K562 (cell line): ENCODE results near the gene CSE1L. TPM values are rescaled to one million over a fixed set of nuclear protein-coding genes. Genes with fewer than 3 reads are reported as not detected.
A peak's percentile ranks its signal among the peaks of the same experiment; 100 is the strongest.

ENCODE experiments used
- COPS2 ChIP-seq: fragments of 450-650 bp; conservative IDR thresholded peaks from 2 replicates; pipeline ENCODE4 v1.6.1; 2016; ENCODE audit warnings: mild to moderate bottlenecking, moderate library complexity
- CREBBP ChIP-seq: IDR thresholded peaks from one replicate; pipeline ENCODE4 v1.6.1; 2012; ENCODE audit warnings: low read depth, mild to moderate bottlenecking, control low read depth, inconsistent platforms, low read length
- HDAC3 ChIP-seq: fragments of 450-650 bp; IDR thresholded peaks from 2 replicates; pipeline ENCODE4 v1.6.1; 2018; ENCODE audit warnings: borderline replicate concordance, mild to moderate bottlenecking, moderate library complexity; ENCODE audit not compliant: partially characterized antibody
- KAT7 ChIP-seq: sonication (generic); formaldehyde crosslinking; IDR thresholded peaks from 2 replicates; pipeline ENCODE4 v1.8.0; 2022; ENCODE audit warnings: missing genetic modification reagents, mild to moderate bottlenecking, borderline replicate concordance
- NR2F6 ChIP-seq: fragments of 450-650 bp; formaldehyde crosslinking; IDR thresholded peaks from 2 replicates; pipeline ENCODE4 v1.4.0; 2020; ENCODE audit warnings: mild to moderate bottlenecking
- NR3C1 ChIP-seq: sonication (generic); formaldehyde crosslinking; IDR thresholded peaks from 2 replicates; pipeline ENCODE4 v1.8.1; 2022; ENCODE audit warnings: missing genetic modification reagents
- POLR3G ChIP-seq: IDR thresholded peaks from 2 replicates; pipeline ENCODE4 v1.6.1; 2011; ENCODE audit not compliant: insufficient read length, insufficient replicate concordance; ENCODE audit errors: extremely low read depth
- RBM34 ChIP-seq: fragments of 200-400 bp; formaldehyde crosslinking; IDR thresholded peaks from 2 replicates; pipeline ENCODE4 v1.6.1; 2018; ENCODE audit warnings: low read length, borderline replicate concordance; ENCODE audit not compliant: insufficient read depth
- SAFB ChIP-seq: fragments of 200-400 bp; formaldehyde crosslinking; IDR thresholded peaks from 2 replicates; pipeline ENCODE4 v1.6.1; 2017; ENCODE audit warnings: low read depth, low read length, borderline replicate concordance
- SRSF3 ChIP-seq: fragments of 200-400 bp; formaldehyde crosslinking; IDR thresholded peaks from 2 replicates; pipeline ENCODE4 v1.6.1; 2016; ENCODE audit warnings: mild to moderate bottlenecking, low read length, moderate library complexity; ENCODE audit not compliant: insufficient read depth
- YBX1 ChIP-seq: fragments of 450-650 bp; IDR thresholded peaks from 2 replicates; pipeline ENCODE4 v1.7.1; 2016; ENCODE audit warnings: mild to moderate bottlenecking
- ZNF311 ChIP-seq: fragments of 250-450 bp; sonication (Bioruptor Pico); IDR thresholded peaks from 2 replicates; pipeline ENCODE4 v1.4.0; 2020; ENCODE audit warnings: mild to moderate bottlenecking, moderate library complexity
- ZNF57 ChIP-seq: fragments of 450-650 bp; formaldehyde crosslinking; IDR thresholded peaks from 2 replicates; pipeline ENCODE4 v1.4.0; 2020; ENCODE audit warnings: mild to moderate bottlenecking, moderate library complexity
- ZNF655 ChIP-seq: fragments of 250-450 bp; sonication (Bioruptor Pico); IDR thresholded peaks from 2 replicates; pipeline ENCODE4 v1.5.0; 2021
- polyA plus RNA-seq, 8 experiments: library from polyadenylated mRNA; depleted of rRNA in 4 of 8; stranded (reverse) in 5 of 8; unstranded in 3 of 8; fragments of >200 nt; fragmentation: Nextera tagmentation in 2 of 8; fragmentation: Illumina TruSeq in 1 of 8; extraction: Ambion mirVana in 2 of 8; extraction: Trizol in 1 of 8; gene quantifications; 2 replicates each; pipeline versions ENCODE4 v1.2.1 to v1.2.3, GENCODE V29; 2011 to 2014; ENCODE audit warnings: inconsistent platforms in 1 of 8, missing spikeins in 1 of 8
- total RNA-seq, 7 experiments: library from RNA; depleted of rRNA in 6 of 7; stranded (reverse); fragments of >200 nt in 6 of 7; fragmentation: Illumina TruSeq in 2 of 7; extraction: Trizol in 2 of 7; gene quantifications; 2 replicates each; pipeline versions ENCODE4 v1.2.1 to v1.2.3, GENCODE V29; 2011 to 2021; ENCODE audit warnings: low replicate concordance in 1 of 7
- TF ChIP-seq, protein P1 (sequence below): IDR thresholded peaks from 2 replicates; pipeline ENCODE4 v1.6.1; 2016; ENCODE audit warnings: missing genetic modification characterization, missing compliant biosample characterization
- TF ChIP-seq, protein P2 (sequence below), 2 experiments: fragments of 150-350 bp in 1 of 2; IDR thresholded peaks; 2 replicates each; pipeline ENCODE4 v1.6.1; 2012 to 2016; ENCODE audit warnings: low read depth in 2 of 2, low read length in 2 of 2, mild to moderate bottlenecking in 1 of 2, moderate library complexity in 1 of 2
- TF ChIP-seq, protein P3 (sequence below): fragments of 250-450 bp; sonication (Bioruptor Pico); IDR thresholded peaks from 2 replicates; pipeline ENCODE4 v1.4.0; 2020; ENCODE audit warnings: mild to moderate bottlenecking, moderate library complexity

The CSE1L gene
- total and polyA plus RNA-seq, 9 of the 15 experiments (the other 6 are each of a cell fraction or from before 2014, with no cell fraction given): 138 to 280 (median 209) TPM

DNA sequence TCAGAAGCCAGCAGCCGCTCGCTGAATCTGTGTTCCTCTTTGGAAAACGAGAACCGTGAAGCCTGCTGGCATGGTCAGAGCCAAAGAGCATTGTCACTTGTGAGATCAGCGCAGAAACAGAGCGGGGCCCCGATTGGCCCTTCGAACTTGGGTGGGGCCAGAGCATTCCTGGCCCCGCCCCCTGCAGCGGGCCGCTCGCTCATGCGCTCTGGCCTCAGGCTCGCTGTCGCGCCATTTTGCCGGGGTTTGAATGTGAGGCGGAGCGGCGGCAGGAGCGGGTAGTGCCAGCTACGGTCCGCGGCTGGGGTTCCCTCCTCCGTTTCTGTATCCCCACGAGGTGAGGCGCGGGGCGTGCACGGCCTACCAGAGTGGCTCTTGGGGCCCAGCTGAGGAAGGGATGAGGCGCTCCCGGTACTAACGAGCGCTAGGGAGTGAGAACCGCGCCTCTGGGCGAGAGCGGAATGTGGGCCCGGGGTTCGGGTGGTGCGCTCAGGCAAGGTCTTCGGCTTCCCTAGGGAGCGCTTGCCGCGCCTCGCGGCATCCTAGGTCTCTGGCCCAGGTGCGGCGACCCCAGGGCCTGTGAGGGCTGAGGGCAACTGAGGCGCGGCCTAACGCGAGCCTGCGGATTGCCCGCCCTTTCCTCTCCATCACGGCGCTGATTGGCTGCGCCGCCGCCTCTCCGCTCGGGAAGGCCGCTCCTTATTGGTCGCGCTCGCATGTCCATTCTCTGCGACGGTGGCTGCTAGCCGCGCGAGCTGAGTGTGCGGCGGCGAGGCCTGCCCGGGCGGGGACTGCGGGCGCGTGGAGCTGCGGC is at the start of gene CSE1L (continued):
- TF ChIP-seq, protein P1, sequence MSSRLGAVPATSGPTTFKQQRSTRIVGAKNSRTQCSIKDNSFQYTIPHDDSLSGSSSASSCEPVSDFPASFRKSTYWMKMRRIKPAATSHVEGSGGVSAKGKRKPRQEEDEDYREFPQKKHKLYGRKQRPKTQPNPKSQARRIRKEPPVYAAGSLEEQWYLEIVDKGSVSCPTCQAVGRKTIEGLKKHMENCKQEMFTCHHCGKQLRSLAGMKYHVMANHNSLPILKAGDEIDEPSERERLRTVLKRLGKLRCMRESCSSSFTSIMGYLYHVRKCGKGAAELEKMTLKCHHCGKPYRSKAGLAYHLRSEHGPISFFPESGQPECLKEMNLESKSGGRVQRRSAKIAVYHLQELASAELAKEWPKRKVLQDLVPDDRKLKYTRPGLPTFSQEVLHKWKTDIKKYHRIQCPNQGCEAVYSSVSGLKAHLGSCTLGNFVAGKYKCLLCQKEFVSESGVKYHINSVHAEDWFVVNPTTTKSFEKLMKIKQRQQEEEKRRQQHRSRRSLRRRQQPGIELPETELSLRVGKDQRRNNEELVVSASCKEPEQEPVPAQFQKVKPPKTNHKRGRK (tag): no peak
- TF ChIP-seq YBX1 (no peak), SAFB (no peak), CREBBP (no peak), POLR3G (no peak), ZNF311 (CRISPR knock-in tag) (no peak), ZNF655 (CRISPR knock-in tag) (no peak), COPS2 (no peak), ZNF57 (CRISPR knock-in tag) (no peak), RBM34 (peak; percentile 89; the same call in 1 of the 2 replicates), NR2F6 (no peak), NR3C1 (CRISPR knock-in tag) (peak; percentile 88), KAT7 (CRISPR knock-in tag) (peak; percentile 91), SRSF3 (0 out of 2 replicates have a peak, but pooled peaks have one; percentile 54), HDAC3 (no peak)
- TF ChIP-seq, protein P2, sequence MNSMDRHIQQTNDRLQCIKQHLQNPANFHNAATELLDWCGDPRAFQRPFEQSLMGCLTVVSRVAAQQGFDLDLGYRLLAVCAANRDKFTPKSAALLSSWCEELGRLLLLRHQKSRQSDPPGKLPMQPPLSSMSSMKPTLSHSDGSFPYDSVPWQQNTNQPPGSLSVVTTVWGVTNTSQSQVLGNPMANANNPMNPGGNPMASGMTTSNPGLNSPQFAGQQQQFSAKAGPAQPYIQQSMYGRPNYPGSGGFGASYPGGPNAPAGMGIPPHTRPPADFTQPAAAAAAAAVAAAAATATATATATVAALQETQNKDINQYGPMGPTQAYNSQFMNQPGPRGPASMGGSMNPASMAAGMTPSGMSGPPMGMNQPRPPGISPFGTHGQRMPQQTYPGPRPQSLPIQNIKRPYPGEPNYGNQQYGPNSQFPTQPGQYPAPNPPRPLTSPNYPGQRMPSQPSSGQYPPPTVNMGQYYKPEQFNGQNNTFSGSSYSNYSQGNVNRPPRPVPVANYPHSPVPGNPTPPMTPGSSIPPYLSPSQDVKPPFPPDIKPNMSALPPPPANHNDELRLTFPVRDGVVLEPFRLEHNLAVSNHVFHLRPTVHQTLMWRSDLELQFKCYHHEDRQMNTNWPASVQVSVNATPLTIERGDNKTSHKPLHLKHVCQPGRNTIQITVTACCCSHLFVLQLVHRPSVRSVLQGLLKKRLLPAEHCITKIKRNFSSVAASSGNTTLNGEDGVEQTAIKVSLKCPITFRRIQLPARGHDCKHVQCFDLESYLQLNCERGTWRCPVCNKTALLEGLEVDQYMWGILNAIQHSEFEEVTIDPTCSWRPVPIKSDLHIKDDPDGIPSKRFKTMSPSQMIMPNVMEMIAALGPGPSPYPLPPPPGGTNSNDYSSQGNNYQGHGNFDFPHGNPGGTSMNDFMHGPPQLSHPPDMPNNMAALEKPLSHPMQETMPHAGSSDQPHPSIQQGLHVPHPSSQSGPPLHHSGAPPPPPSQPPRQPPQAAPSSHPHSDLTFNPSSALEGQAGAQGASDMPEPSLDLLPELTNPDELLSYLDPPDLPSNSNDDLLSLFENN (IDR thresholded peaks at IDR 0.05; ENCODE audit: low read depth in 2 of 2, low read length in 2 of 2): no peak
- TF ChIP-seq, protein P3, sequence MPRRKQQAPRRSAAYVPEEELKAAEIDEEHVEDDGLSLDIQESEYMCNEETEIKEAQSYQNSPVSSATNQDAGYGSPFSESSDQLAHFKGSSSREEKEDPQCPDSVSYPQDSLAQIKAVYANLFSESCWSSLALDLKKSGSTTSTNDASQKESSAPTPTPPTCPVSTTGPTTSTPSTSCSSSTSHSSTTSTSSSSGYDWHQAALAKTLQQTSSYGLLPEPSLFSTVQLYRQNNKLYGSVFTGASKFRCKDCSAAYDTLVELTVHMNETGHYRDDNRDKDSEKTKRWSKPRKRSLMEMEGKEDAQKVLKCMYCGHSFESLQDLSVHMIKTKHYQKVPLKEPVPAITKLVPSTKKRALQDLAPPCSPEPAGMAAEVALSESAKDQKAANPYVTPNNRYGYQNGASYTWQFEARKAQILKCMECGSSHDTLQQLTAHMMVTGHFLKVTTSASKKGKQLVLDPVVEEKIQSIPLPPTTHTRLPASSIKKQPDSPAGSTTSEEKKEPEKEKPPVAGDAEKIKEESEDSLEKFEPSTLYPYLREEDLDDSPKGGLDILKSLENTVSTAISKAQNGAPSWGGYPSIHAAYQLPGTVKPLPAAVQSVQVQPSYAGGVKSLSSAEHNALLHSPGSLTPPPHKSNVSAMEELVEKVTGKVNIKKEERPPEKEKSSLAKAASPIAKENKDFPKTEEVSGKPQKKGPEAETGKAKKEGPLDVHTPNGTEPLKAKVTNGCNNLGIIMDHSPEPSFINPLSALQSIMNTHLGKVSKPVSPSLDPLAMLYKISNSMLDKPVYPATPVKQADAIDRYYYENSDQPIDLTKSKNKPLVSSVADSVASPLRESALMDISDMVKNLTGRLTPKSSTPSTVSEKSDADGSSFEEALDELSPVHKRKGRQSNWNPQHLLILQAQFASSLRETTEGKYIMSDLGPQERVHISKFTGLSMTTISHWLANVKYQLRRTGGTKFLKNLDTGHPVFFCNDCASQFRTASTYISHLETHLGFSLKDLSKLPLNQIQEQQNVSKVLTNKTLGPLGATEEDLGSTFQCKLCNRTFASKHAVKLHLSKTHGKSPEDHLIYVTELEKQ: no peak
